ENCODE data around the gene SMIM5. TPM values are rescaled to one million over a fixed set of nuclear protein-coding genes. Genes with fewer than 3 reads are reported as not detected.

Gene SMIM5
- total and polyA plus RNA-seq, 2 of the 13 experiments (the other 11 are each of a cell fraction or from before 2014, with no cell fraction given): not detected

GRCh38 chr17:75666959-75667790, 33.9 kb downstream of the SMIM5 start, which contains the start of the genes RECQL5 and SAP30BP (continued):
- peak; percentile 75; the same call in 1 of the 2 replicates for TF ChIP-seq ZNF333 (CRISPR knock-in tag; IDR thresholded peaks at IDR 0.05; ENCODE audit: borderline replicate concordance)
- TF ChIP-seq PPARG (CRISPR knock-in tag; conservative IDR thresholded peaks at IDR 0.05): 0 out of 2 replicates have a peak, but pooled peaks have one; percentile 5
- peak; percentile 100 for TF ChIP-seq CREM (IDR thresholded peaks at IDR 0.05)
- peak; percentile 71 for TF ChIP-seq CREM (CRISPR knock-in tag; IDR thresholded peaks at IDR 0.05)
- TF ChIP-seq YEATS4 (CRISPR knock-in tag; IDR thresholded peaks at IDR 0.05; ENCODE audit: borderline replicate concordance): no peak; the same call in 1 of the 2 replicates
- no peak for TF ChIP-seq MEIS1 (CRISPR knock-in tag; IDR thresholded peaks at IDR 0.05; ENCODE audit: borderline replicate concordance)
- peak; percentile 53; the same call in 1 of the 2 replicates for TF ChIP-seq IRF9 (CRISPR knock-in tag; IDR thresholded peaks at IDR 0.05; ENCODE audit: borderline replicate concordance)
- TF ChIP-seq HNRNPL (IDR thresholded peaks at IDR 0.05; ENCODE audit: low read depth, low read length): peak; percentile 72; the same call in 1 of the 2 replicates
- no peak for TF ChIP-seq RNF219 (CRISPR knock-in tag; IDR thresholded peaks at IDR 0.05)
- no peak for TF ChIP-seq ZSCAN5A (CRISPR knock-in tag; IDR thresholded peaks at IDR 0.05; ENCODE audit: borderline replicate concordance)
- peak; percentile 73; the same call in 1 of the 2 replicates for TF ChIP-seq SRY (CRISPR knock-in tag; IDR thresholded peaks at IDR 0.05)
- no peak for TF ChIP-seq ZNF704 (CRISPR knock-in tag; IDR thresholded peaks at IDR 0.05; ENCODE audit: borderline replicate concordance)
- TF ChIP-seq ZHX2 (IDR thresholded peaks at IDR 0.05; ENCODE audit: low read depth): peak; percentile 94
- no peak for TF ChIP-seq ZHX2 (CRISPR knock-in tag; IDR thresholded peaks at IDR 0.05; ENCODE audit: borderline replicate concordance)
- TF ChIP-seq ZNF235 (CRISPR knock-in tag; IDR thresholded peaks at IDR 0.05; ENCODE audit: borderline replicate concordance): peak; percentile 94; the same call in 1 of the 2 replicates
- TF ChIP-seq ZNF451 (CRISPR knock-in tag; IDR thresholded peaks at IDR 0.05): no peak

Measured in HepG2 (cell line).